Osteoblast (primary cell): ENCODE results near the gene PRKAG2. TPM values are rescaled to one million over a fixed set of nuclear protein-coding genes. Genes with fewer than 3 reads are reported as not detected.

Experiments used
- DNase-seq: peaks from one replicate; pipeline ENCODE4 v3.0.0; 2011; ENCODE audit warnings: low spot score, mixed read lengths; ENCODE audit not compliant: insufficient read length; ENCODE audit errors: missing footprints
- H2AFZ ChIP-seq: 2 replicates; pipeline ENCODE4 v1.6.0; 2011; ENCODE audit warnings: mild to moderate bottlenecking, low read length
- H3K27ac ChIP-seq: 2 replicates; pipeline ENCODE4 v1.5.1; 2011; ENCODE audit warnings: mild to moderate bottlenecking, low read depth, low read length, moderate library complexity
- H3K27me3 ChIP-seq: 2 replicates; pipeline ENCODE4 v1.6.0; 2012; ENCODE audit warnings: mild to moderate bottlenecking, control low read depth, inconsistent platforms, low read length, moderate library complexity; ENCODE audit not compliant: insufficient read depth
- H3K36me3 ChIP-seq: 2 replicates; pipeline ENCODE4 v1.5.1; 2011; ENCODE audit warnings: mild to moderate bottlenecking, low read length, control low read depth, moderate library complexity; ENCODE audit not compliant: insufficient read depth
- H3K4me1 ChIP-seq: 2 replicates; pipeline ENCODE4 v1.5.1; 2011; ENCODE audit warnings: mild to moderate bottlenecking, low read length, control low read depth, moderate library complexity; ENCODE audit not compliant: insufficient read depth
- H3K4me2 ChIP-seq: 2 replicates; pipeline ENCODE4 v1.6.0; 2011; ENCODE audit warnings: mild to moderate bottlenecking, low read length; ENCODE audit not compliant: insufficient read depth
- H3K4me3 ChIP-seq: fragments of 200-600 bp; sonication (generic); 3 replicates; pipeline ENCODE4 v1.5.1; 2012; ENCODE audit warnings: mild to moderate bottlenecking, low read length, inconsistent platforms; ENCODE audit not compliant: insufficient read depth
- H3K79me2 ChIP-seq: 2 replicates; pipeline ENCODE4 v1.6.0; 2012; ENCODE audit warnings: mild to moderate bottlenecking, low read length, control low read depth, inconsistent platforms; ENCODE audit not compliant: insufficient read depth
- H3K9me3 ChIP-seq: 2 replicates; pipeline ENCODE4 v1.5.1; 2011; ENCODE audit warnings: low read depth, low read length, control low read depth
- H4K20me1 ChIP-seq: 2 replicates; pipeline ENCODE4 v1.6.0; 2012; ENCODE audit warnings: mild to moderate bottlenecking, low read length, control low read depth; ENCODE audit not compliant: insufficient read depth
- CTCF ChIP-seq: IDR thresholded peaks from 2 replicates; pipeline ENCODE4 v1.5.1; 2011; ENCODE audit warnings: mild to moderate bottlenecking, low read depth, low read length, moderate library complexity; ENCODE audit errors: extremely low read depth
- total RNA-seq: library from RNA; depleted of rRNA; stranded (reverse); fragments of >200 nt; gene quantifications from 2 replicates; pipeline ENCODE4 v1.2.3, GENCODE V29; 2012

The PRKAG2 gene
- total RNA-seq, 1 donor, result 20.6 TPM

GRCh38 chr7:151853896-151854719 is 22.8 kb downstream of the PRKAG2 start:
- no peak for TF ChIP-seq CTCF
- peak; percentile 68 for DNase-seq
- H3K4me3 ChIP-seq, result no peak overlapping the region
- no peaks in the 10 kb centered on the region for H3K9me3 ChIP-seq
- H3K4me1 ChIP-seq, result peaks cover 11% of the 10 kb centered on the region
- no peak overlapping the region for H3K27ac ChIP-seq
- H3K27me3 ChIP-seq, result peaks cover 7% of the 10 kb centered on the region
- no peaks in the 10 kb centered on the region for H3K79me2 ChIP-seq
- H4K20me1 ChIP-seq, result no peaks in the 10 kb centered on the region
- H2AFZ ChIP-seq, result no peak overlapping the region
- H3K36me3 ChIP-seq, result no peaks in the 10 kb centered on the region
- H3K4me2 ChIP-seq, result no peak overlapping the region

GRCh38 chr7:151852486-151853396 is 24.2 kb downstream of the PRKAG2 start:
- Histone ChIP-seq H3K4me2 (no peak overlapping the region), H3K27ac (no peak overlapping the region), H3K9me3 (no peaks in the 10 kb centered on the region), H3K27me3 (peaks cover 7% of the 10 kb centered on the region), H3K36me3 (no peaks in the 10 kb centered on the region), H3K4me1 (peaks cover 11% of the 10 kb centered on the region), H3K4me3 (no peak overlapping the region), H2AFZ (no peak overlapping the region), H3K79me2 (no peaks in the 10 kb centered on the region), H4K20me1 (no peaks in the 10 kb centered on the region)
- no peak for DNase-seq
- TF ChIP-seq CTCF, result no peak

GRCh38 chr7:151851782-151852181 is 25.1 kb downstream of the PRKAG2 start:
- no peak for DNase-seq
- H2AFZ ChIP-seq, result peak overlapping the region; percentile 70
- H3K79me2 ChIP-seq, result no peaks in the 10 kb centered on the region
- H3K4me1 ChIP-seq, result peaks cover 11% of the 10 kb centered on the region
- H3K4me2 ChIP-seq, result peak overlapping the region; percentile 79
- H4K20me1 ChIP-seq, result no peaks in the 10 kb centered on the region
- peaks cover 7% of the 10 kb centered on the region for H3K27me3 ChIP-seq
- H3K9me3 ChIP-seq, result no peaks in the 10 kb centered on the region
- no peaks in the 10 kb centered on the region for H3K36me3 ChIP-seq
- H3K27ac ChIP-seq, result no peak overlapping the region
- no peak for TF ChIP-seq CTCF
- H3K4me3 ChIP-seq, result peak overlapping the region; percentile 61
